Measurements from ENCODE around the gene LIMS1.
"Not testable (repeated sequence)": the region's sequence is repeated elsewhere in the genome, so short reads cannot be mapped to it uniquely, and the experiment has no call there.

- TF ChIP-seq, protein P1, sequence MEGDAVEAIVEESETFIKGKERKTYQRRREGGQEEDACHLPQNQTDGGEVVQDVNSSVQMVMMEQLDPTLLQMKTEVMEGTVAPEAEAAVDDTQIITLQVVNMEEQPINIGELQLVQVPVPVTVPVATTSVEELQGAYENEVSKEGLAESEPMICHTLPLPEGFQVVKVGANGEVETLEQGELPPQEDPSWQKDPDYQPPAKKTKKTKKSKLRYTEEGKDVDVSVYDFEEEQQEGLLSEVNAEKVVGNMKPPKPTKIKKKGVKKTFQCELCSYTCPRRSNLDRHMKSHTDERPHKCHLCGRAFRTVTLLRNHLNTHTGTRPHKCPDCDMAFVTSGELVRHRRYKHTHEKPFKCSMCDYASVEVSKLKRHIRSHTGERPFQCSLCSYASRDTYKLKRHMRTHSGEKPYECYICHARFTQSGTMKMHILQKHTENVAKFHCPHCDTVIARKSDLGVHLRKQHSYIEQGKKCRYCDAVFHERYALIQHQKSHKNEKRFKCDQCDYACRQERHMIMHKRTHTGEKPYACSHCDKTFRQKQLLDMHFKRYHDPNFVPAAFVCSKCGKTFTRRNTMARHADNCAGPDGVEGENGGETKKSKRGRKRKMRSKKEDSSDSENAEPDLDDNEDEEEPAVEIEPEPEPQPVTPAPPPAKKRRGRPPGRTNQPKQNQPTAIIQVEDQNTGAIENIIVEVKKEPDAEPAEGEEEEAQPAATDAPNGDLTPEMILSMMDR (IDR thresholded peaks at IDR 0.05): not testable (repeated sequence)
- not testable (repeated sequence) for TF ChIP-seq POLR2A (IDR thresholded peaks at IDR 0.05)
Measured at GRCh38 chr2:108670282-108670681, 136.0 kb downstream of the LIMS1 start.
